ENCODE data around the gene GNG3. TPM values are rescaled to one million over a fixed set of nuclear protein-coding genes. Genes with fewer than 3 reads are reported as not detected.
A peak's percentile ranks its signal among the peaks of the same experiment; 100 is the strongest.
"Not testable (repeated sequence)": the region's sequence is repeated elsewhere in the genome, so short reads cannot be mapped to it uniquely, and the experiment has no call there.

Gene GNG3
- total RNA-seq, 1 donor from 2014 or later = not detected

DNA sequence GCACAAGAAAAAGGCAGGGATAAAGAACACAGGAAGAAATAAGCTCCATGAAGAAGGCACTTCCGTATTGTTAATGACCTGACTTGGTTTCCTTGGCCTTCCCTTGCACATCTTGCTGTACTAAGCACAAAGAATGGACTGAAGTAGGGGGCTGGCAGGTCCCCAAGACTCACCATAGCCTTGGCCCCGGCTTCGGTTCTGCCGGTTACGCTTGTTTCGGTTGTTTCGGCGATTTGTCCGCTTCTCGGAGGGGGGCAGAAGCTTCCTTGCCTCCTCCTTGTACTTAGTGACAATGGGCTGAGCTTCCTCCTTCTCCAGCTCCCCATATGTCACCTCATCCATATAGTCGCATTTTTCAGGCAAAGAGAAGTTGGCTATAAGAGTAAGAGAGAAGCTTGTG is 9.3 kb downstream of the GNG3 start:
- DNase-seq (ENCODE audit: low read depth) = no peak

DNA sequence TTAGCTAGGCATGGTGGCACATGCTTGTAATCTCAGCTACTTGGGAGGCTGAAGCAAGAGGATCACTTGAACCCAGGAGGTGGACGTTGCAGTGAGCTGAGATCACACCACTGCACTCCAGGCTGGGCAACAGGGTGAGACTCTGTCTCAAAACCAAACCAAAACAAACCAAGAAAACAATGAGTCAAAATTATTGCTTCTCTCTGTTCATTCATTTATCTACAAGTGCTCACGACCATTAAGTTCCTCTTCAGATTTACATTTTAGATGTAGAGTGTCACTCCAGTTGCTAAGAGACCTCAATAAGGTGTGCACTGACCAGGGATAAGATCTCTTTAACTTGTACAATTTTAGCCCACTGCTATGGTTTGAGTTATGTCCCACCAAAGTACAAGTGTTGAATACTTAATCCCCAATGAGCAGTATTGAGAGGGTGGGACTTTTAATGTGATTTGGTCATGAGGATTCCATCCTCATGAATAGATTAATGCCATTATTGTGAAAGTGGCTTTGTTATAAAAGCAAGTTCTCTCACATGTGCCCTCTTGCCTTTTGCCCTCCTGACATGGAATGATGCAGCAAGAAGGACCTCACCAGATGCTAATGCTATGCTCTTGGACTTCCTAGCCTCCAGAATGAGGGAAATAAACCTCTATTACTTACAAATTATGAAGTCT is 12.0 kb downstream of the GNG3 start:
- DNase-seq (ENCODE audit: low read depth) = no peak

DNA sequence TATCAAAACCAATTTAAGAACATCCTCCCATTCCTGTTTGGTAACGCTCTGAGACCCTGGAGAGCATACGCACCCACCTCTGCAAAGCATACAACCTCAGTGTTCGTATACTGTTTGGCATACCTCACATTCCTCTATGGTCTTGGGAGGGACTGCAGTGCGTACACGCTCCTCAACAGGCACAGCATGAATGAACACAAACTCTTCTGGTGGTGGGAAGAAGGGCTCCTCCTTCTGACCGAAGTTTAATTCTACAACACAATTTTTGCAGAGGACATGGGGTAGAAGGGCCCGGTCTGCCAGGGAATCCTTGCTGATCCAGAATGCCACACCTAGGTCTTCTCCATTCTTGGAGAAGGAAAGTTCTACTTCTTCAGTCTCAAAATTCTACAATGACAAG is 14.5 kb downstream of the GNG3 start:
- DNase-seq (ENCODE audit: low read depth) = peak; percentile 41

DNA sequence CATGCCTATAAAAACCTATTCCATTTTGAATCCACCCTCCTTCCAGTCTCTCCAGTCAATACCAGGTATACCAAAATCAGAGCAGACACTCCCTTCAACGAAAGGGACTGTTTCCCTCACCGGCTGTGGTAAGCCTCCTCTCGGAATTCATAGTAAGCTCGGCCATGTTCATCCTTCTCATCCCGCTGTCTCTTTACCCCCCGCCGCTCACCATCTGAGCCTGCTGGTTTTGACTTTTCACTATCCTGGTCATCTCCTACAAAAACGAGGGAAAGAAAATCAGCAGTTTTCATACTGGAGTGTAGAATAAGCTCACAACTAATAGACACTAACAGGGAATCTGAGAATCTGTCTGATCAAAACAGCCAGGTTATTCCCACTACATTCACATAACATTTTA is 16.7 kb downstream of the GNG3 start:
- DNase-seq (ENCODE audit: low read depth) = no peak

DNA sequence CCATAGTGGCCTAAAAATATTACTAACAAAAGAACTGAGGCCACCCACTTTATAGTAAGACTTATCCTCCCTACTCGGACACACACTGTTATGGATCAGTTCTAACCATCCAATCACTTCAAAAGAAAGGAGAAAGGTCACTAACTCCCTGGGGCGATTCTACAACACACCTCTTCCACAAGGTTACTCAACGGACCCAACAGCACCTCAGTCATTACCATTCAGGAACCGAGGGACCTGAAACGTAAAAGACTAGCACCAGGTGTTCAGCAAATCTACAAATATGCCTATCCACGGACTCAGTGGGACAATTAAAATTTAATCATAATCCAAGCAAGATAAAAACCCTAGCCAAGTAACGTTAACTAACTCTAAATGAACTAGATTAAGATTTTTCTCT is 18.2 kb downstream of the GNG3 start:
- DNase-seq (ENCODE audit: low read depth) = no peak

DNA sequence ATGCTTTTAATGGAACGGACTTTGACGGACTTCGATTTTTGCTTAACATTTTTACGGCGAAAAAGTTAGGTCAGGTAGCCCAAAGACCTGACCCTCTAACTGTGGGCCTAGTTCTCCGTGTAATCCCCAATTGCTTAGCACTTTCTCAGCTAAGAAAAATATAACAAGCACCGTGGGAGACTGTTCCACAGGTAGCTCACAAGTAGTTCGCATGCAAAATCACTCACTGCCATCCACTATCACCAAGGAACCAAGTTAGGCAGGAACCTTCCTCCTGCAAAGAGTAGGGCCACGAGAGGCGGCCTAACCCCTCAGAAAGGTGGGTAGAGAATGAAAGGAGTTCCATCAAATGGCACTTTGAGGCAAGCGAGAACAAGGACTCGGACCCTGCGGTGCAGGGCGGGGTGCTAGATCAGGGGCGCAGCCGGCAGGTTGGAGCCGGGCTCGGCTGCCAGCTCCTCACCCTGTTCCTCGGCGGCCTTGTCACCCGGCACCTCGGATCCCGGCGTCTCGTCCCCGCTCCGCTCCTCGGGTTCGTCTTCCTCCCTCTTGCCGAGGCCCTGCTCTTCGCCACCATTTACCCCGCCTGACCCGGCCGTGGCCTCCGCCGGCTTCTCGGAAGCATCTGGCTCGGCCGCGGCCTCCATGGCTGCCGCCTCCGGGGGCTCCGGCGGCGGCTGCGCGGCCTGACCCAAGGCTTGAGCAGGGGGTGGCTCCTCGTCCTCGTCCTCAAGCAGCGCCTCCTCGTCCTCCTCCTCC is 18.9 kb downstream of the GNG3 start:
- DNase-seq (ENCODE audit: low read depth) = no peak

DNA sequence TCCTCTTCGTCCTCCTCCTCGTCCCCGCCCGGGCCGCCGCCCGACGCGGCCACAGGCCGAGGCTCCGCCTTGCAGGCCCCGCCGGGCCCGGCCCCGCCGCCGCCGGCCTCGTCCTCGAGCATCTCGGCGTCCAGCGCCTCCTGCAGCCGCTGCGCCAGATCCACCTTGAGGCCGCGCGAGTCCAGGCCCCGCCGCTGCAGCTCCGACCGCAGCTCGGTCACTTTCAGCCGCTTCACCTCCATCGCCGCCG is 19.4 kb downstream of the GNG3 start:
- no peak for DNase-seq (ENCODE audit: low read depth)

DNA sequence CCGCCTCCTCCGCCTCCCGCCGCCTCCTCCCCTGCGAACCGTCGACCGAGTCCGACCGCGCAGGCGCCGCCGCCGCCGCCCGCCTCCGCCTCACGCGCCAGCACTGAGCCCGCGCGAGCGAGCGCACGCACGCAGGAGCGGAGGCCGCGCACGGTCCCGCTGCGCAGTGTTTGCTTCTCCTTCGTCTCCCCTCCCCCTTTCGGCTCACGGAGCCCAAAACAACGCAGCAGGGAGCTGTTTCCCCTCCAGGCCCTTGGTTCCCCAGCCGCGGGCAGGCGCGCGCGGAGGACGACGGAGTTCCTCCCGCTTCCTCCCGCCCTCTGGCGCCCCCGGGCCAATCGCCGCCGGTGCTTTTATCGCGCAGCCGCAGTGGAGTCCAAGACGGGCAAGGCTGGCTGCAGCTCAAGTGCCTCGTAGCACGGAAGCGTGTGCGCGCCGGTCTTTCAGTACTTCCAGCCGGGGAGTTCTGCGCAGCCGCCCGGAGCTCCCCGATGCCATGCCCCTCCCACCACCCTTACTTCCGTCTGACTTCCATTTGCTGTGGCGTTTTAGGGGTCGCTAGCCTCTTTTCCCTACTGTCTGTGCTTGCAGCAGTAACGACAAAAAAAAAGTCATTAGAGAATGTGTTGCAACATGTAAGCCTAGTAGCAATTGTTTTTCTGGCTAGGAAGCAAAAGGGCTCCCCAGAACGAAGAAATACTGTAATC is 19.8 kb downstream of the GNG3 start, which contains the start of gene HNRNPUL2:
TSS of gene HNRNPUL2 (minus strand) at position 293 of the 707 bp plus-strand sequence. CDS start 301 bp downstream, outside the sequence.
- peak; percentile 94 for DNase-seq (ENCODE audit: low read depth)

DNA sequence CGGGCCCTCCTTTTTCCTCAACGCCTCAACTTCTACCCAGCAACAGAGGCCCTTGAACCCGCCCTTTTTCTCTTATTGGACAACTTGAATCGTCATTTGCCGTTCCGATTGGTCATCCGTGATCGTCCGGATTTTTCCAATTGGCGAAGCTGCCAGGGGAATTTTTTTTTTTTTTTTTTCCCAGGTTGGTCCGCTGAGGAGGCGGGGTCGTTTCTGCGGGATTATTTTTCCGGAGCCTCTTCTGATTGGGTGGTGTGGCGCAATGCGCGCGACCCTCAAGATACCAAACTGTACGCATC is 20.3 kb downstream of the GNG3 start:
- DNase-seq (ENCODE audit: low read depth) = peak; percentile 96

DNA sequence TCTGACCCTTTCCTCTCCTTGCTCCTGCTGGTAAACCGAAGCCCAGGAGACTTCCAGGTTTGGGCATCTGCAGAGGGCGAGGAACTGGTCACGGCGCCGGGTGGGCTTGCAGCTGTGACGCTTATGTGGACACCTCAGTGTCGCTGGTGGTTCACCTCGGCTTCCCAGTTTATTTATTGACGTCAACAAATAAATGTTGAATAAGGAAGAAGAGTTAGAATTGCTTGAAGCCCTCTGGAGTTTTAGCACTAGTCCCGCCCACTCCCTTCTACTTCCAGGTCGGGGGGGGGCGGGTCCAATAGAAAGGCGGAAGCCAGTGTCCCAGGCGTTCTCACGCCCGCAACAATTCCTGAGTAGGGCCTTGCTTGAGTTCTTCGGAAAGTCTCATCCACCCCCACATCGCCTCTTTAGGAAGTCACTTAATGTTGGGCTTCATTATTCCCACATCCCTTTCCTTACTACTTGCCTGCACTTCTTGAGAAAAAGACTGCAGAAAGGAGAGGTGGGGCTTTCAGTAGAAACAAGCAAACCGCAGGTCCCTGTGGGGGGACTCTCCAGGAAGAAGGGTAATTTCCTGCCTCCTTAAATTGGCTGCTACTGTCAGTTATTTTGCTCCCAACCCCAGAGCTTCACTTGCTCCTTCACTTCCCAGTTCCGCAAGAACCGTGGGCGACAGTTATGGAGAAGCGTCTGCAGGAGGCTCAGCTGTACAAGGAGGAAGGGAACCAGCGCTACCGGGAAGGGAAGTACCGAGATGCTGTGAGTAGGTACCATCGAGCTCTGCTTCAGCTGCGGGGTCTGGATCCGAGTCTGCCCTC is 20.9 kb downstream of the GNG3 start, which contains the start of gene TTC9C:
TSS of gene TTC9C (plus strand) at position 316 of the 818 bp plus-strand sequence. CDS start at position 679, 363 bp downstream.
- DNase-seq (ENCODE audit: low read depth) = peak; percentile 78

DNA sequence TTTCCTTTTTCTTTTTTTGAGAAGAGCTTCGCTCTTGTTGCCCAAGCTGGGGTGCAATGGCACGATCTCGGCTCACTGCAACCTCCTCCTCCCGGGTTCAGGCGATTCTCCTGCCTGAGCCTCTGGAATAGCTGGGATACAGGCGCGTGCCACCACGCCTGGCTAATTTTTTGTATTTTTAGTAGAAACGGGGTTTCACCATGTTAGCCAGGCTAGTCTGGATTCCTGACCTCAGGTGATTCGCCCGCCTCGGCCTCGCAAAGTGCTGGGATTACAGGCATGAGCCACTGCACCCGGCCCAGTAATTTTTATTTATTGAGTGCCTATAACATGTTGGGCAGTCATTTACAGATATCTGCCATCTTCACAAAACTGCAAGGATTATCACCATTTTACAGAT is 22.6 kb downstream of the GNG3 start:
- not testable (repeated sequence) for DNase-seq (ENCODE audit: low read depth)

DNA sequence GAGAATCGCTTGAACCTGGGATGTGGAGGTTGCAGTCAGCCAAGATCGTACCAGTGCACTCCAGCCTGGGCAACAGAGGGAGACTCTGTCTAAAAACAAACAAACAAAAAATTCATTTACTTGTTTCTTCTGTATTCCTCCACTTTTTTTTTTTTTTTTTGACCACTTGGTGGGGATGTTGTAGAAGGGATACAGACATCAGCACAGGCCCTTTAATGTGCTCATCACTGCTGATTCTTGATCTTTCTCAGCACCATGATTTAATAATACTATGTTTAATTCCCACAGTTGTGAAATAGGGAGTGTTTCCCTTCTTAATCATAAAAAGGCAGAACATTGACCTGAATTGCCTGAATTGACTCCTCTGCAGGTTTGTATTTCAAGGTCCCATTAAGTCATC is 25.4 kb downstream of the GNG3 start:
- peak; percentile 53 for DNase-seq (ENCODE audit: low read depth)

DNA sequence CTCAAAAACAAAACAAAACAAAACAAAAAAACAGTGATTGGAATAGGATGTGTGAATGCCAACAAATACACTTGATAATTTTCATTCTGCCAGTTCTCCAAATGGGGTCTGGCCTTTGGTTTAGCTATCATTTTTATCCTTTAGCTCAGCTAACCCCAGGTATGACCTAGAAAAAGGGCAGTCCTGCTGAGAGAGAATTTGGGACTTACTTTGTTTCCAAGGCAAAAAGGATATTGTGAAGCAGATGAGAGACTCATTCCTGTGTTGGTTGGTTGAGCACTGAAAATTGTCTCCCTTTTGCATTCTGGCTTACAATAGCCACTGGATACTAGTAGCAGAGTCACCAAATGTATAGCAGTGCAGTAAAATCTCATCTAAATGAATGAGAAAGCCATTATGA is 29.7 kb downstream of the GNG3 start:
- no peak for DNase-seq (ENCODE audit: low read depth)

DNA sequence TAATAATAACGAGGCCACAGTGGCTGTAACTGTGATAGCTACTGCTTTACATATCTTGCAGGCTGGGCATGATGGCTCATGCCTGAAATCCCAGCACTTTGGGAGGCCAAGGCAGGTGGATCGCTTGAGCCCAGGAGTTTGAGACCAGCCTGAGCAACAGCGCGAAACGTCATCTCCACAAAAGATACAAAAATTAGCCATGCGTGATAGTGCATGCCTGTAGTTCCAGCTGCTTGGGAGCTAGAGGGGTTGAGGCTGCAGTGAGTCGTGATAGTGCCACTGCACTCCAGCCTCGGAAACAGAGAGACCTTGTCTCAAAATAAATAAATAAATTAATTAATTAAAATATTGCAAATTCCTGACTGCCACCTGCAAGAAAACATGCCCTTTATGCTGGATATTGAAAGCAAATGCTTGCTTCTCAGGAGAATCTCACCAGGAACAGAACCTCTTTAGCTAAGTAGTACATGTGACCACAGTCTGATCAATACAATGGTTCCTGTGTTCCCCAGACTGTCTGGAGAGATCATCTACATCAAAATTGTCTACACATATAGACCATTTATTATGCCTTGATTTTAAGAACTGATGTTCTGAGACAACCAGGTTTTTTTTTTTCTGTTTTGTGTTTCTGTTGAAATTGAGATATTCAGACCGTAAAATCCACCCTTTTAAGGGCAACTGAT is 40.1 kb downstream of the GNG3 start:
- no peak for DNase-seq (ENCODE audit: low read depth)

DNA sequence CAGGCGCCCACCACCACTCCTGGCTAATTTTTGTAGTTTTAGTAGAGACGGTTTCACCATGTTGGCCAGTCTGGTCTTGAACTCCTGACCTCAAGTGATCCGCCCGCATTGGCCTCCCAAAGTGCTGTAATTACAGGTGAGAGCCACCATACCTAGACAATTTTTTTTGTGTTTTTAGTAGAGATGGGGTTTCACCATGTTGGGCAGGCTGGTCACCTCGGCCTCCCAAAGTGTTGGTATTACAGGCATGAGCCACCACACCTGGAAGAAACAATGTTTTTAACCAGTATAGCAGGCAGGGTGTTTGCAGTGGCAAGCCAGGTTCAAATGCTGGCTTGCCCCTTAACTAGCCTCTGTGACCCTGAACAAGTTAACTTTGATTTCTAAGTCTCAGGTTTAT is 42.5 kb downstream of the GNG3 start:
- not testable (repeated sequence) for DNase-seq (ENCODE audit: low read depth)

DNA sequence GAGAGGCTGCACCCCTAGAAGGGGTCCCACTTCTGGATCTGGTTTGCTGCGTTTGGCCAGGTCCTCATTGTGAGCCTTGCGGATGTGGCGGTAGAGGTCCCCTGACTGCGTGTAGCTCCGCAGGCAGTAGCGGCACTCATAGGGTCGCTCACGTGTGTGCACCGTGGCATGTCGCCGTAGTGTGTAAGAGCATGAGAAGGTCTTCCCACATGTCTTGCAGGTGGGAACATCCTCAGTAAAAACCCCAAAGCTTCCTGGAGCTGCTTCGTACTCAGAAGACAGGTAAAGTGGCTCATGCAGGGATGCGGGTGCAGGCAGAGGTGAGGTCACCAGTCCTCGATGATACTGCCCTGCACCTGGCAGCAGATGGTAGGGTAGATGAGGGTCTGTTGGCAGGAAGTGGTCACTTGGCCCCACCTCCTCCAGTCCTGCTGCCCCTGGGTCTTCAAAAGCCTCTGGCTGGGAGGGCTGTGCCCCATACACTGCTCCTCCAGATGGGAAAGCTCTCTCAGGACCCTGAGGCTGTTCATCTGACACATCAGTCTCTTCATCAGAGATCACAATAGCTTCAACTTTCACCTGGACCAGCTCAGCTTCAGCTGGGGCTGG is 44.8 kb downstream of the GNG3 start:
- no peak for DNase-seq (ENCODE audit: low read depth)

DNA sequence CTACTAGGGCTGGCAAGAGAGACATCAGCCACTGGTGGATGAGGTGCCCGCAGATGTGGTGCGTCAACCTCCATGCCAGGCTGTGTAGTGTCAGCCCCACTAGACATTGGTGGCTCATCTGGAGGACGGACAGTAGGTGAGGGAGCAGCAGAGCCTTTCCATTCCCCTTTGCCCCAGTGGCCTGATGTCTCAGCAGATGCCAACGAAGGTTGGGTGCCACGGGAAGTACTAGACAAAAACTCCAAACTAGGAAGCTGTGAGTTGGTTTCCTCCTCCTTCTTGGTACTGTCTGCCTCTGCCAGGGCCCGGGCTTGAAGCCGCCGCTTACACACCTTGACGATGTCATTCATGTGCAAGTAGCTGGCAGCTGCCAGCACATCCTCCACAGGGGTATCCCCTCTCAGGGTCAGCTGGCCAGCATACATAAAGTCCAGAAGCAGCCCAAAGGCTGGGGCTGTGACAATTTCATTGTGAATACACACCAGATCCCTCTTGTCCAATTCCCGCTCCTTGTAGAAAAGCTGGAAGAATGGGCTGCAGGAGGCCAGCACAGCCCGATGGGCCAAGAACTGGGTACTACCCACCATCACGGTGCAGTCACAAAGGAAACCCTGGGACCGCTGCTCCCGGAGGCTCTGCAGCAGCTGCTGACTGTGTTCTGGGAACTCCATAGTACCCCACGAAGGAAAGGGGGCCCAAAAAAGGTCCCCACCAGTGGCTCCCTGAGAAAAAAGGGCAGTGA is 45.7 kb downstream of the GNG3 start:
- DNase-seq (ENCODE audit: low read depth) = no peak

DNA sequence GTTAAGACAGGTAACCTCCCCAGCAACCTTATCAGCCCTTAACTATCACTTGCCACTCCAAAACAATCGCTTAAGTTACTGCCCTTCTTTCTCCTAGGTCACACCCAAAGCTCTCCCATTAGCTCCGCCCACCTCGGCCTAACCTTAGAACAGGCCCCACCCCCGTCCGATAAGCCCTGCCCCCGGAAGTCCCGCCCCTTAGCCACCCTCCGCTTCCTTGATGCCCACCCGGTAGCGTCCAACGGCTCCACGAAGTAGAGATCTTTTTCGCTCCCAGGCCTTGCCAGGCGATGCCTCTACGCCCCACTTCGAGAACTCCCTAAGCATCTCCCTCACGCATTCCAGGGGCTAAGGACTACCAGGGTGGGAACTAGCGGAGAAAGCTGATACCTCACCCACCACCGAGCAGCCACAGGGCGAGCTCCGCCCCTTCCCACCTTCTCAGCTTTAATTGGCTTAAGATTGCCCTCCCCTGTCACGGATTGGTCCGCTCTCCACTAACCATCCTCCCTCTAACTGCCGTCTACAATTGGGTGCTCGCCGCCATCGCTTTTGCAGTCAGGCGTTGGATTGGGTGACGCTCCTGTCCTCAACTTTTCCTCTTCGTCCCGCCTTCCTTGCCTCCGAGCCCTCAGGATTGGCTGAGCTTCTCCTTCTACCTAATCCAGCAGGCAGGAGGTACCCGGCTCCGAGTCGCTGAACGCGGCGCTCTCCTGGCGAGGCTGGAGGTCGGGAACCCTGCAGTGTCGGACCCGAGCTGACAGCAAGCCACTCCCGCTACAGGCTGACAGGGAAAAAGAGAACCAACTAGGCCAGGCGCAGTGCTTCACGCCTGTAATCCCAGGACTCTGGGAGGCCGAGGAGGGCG is 46.5 kb downstream of the GNG3 start, which contains the start of gene ZBTB3:
TSS of gene ZBTB3 (minus strand) at position 425 of the 868 bp plus-strand sequence. CDS start 496 bp downstream, outside the sequence.
- peak; percentile 99 for DNase-seq (ENCODE audit: low read depth)

DNA sequence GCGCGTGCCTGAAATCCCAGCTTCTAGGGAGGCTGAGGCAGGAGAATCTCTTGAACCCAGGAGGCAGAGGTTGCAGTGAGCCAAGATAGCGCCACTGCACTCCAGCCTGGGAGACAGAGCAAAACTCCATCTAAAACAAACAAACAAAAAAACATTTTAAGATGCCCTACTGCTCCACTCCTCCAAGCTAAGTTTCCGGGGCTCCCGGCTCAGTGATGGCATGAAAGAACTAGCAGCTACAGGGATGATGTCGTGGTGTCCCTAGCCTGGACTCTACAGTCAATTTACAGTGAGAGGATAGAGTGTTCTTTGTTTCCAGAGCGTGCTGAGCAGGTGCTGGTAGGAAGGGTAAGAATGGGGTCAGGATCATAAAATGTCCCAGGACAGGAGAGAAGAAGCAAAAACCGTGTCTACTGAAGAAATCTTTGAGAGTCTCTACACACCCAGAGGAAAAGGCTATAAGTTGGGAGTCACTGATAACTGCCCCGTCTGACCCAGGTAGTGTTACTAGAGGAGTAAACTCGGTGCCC is 47.7 kb downstream of the GNG3 start:
- no peak for DNase-seq (ENCODE audit: low read depth)
